RWPE2 (cell line): ENCODE measurements around the gene ZSCAN9.

Source experiments
- ATAC-seq: fragments of 200-7000 bp; cut with Tn5 transposase; 3 replicates; pipeline ENCODE4 v1.9.1; 2021; ENCODE audit warnings: low read depth
- DNase-seq: peaks from one replicate; pipeline ENCODE4 v3.0.0-alpha.2; 2020; ENCODE audit warnings: low spot score
- H3K27ac ChIP-seq: fragments of 450-650 bp; 2 replicates; pipeline ENCODE4 v1.5.1; 2017; ENCODE audit warnings: mild to moderate bottlenecking; ENCODE audit not compliant: poor library complexity, severe bottlenecking
- H3K27me3 ChIP-seq: fragments of 250-450 bp; sonication (Bioruptor Pico); 2 replicates; pipeline ENCODE4 v1.5.1; 2021; ENCODE audit warnings: mild to moderate bottlenecking, moderate library complexity; ENCODE audit not compliant: insufficient read depth, poor library complexity, severe bottlenecking
- H3K36me3 ChIP-seq: fragments of 250-450 bp; sonication (Bioruptor Pico); 2 replicates; pipeline ENCODE4 v1.5.1; 2020; ENCODE audit warnings: low read depth, mild to moderate bottlenecking, moderate library complexity
- H3K4me1 ChIP-seq: fragments of 250-450 bp; sonication (Bioruptor Pico); 2 replicates; pipeline ENCODE4 v1.5.1; 2021; ENCODE audit warnings: mild to moderate bottlenecking, moderate library complexity; ENCODE audit not compliant: insufficient read depth, poor library complexity, severe bottlenecking
- H3K4me3 ChIP-seq: fragments of 250-450 bp; sonication (Bioruptor Pico); 2 replicates; pipeline ENCODE4 v1.5.1; 2021; ENCODE audit warnings: mild to moderate bottlenecking, moderate library complexity; ENCODE audit not compliant: severe bottlenecking
- H3K9me3 ChIP-seq: fragments of 250-450 bp; sonication (Bioruptor Pico); 2 replicates; pipeline ENCODE4 v1.5.1; 2021; ENCODE audit warnings: mild to moderate bottlenecking, moderate library complexity; ENCODE audit not compliant: severe bottlenecking
- CTCF ChIP-seq: fragments of 450-650 bp; IDR thresholded peaks from one replicate; pipeline ENCODE4 v1.5.1; 2017; ENCODE audit warnings: mild to moderate bottlenecking, moderate library complexity; ENCODE audit not compliant: poor library complexity, severe bottlenecking

The ZSCAN9 gene

GRCh38 chr6:28269492-28269891 lies 44.4 kb downstream of the ZSCAN9 start:
- H3K4me1 ChIP-seq, result peaks cover 23% of the 10 kb centered on the region
- H3K9me3 ChIP-seq, result no peaks in the 10 kb centered on the region
- peaks cover 19% of the 10 kb centered on the region for H3K36me3 ChIP-seq
- H3K4me3 ChIP-seq, result no peak overlapping the region
- peak overlapping the region; percentile 58 for H3K27ac ChIP-seq
- TF ChIP-seq CTCF, result no peak
- ATAC-seq (peak; percentile 74), DNase-seq (no peak)
- H3K27me3 ChIP-seq, result no peaks in the 10 kb centered on the region

- Histone ChIP-seq H3K4me1 (peaks cover under 1% of the 10 kb centered on the region), H3K9me3 (no peaks in the 10 kb centered on the region), H3K27ac (no peak overlapping the region), H3K4me3 (no peak overlapping the region), H3K27me3 (no peaks in the 10 kb centered on the region), H3K36me3 (peaks cover 23% of the 10 kb centered on the region)
- TF ChIP-seq CTCF, result no peak
- no peak for ATAC-seq
- no peak for DNase-seq
These were observed 49.8 kb downstream of the ZSCAN9 start for GRCh38 chr6:28274888-28275287.

- no peak for ATAC-seq
- H3K4me3 ChIP-seq, result no peak overlapping the region
- DNase-seq, result no peak
- no peak overlapping the region for H3K27ac ChIP-seq
- H3K27me3 ChIP-seq, result no peaks in the 10 kb centered on the region
- H3K4me1 ChIP-seq, result peaks cover 6% of the 10 kb centered on the region
- H3K9me3 ChIP-seq, result no peaks in the 10 kb centered on the region
- no peak for TF ChIP-seq CTCF
- peaks cover 17% of the 10 kb centered on the region for H3K36me3 ChIP-seq
These were observed 52.7 kb downstream of the ZSCAN9 start for GRCh38 chr6:28277746-28278145.

GRCh38 chr6:28280595-28281287 lies 55.7 kb downstream of the ZSCAN9 start:
- Histone ChIP-seq H3K9me3 (no peaks in the 10 kb centered on the region), H3K36me3 (peaks cover 26% of the 10 kb centered on the region), H3K27ac (no peak overlapping the region), H3K4me3 (peak overlapping the region; percentile 73), H3K27me3 (no peaks in the 10 kb centered on the region), H3K4me1 (peaks cover 6% of the 10 kb centered on the region)
- no peak; the same call in 2 of the 3 replicates for ATAC-seq
- DNase-seq, result no peak
- no peak for TF ChIP-seq CTCF
